ENCODE results near the gene IGFL1.
"Not testable (repeated sequence)": the region's sequence is repeated elsewhere in the genome, so short reads cannot be mapped to it uniquely, and the experiment has no call there.

The IGFL1 gene

DNA sequence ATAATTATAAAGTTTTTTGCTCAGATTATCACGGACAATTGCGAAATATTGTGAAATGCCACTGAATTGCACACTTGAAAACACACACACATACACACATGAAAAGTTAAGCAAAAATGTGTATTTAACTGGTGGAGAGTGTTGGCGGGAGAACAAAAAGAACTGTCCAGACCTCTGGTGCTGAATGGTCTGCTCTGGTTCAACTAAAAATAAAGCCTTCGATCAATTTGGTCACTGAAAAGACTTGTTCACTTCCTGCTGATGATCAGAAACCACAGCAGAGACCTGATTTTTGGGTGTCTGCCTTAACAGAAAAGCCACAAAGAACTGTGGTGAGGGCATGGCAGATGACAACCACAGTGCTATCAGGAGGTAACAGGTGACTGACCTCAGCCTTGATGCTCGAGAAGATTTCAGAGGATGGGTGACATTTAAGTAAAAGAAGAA lies 4.0 kb upstream of the IGFL1 start:
- no peak overlapping the region for H3K4me3 ChIP-seq (ENCODE audit: control insufficient read depth, low read depth, low read length)
- TF ChIP-seq, protein P1, sequence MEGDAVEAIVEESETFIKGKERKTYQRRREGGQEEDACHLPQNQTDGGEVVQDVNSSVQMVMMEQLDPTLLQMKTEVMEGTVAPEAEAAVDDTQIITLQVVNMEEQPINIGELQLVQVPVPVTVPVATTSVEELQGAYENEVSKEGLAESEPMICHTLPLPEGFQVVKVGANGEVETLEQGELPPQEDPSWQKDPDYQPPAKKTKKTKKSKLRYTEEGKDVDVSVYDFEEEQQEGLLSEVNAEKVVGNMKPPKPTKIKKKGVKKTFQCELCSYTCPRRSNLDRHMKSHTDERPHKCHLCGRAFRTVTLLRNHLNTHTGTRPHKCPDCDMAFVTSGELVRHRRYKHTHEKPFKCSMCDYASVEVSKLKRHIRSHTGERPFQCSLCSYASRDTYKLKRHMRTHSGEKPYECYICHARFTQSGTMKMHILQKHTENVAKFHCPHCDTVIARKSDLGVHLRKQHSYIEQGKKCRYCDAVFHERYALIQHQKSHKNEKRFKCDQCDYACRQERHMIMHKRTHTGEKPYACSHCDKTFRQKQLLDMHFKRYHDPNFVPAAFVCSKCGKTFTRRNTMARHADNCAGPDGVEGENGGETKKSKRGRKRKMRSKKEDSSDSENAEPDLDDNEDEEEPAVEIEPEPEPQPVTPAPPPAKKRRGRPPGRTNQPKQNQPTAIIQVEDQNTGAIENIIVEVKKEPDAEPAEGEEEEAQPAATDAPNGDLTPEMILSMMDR (conservative IDR thresholded peaks at IDR 0.05; ENCODE audit: control insufficient read depth, insufficient read depth, low read depth, low read length), result no peak
- peak; percentile 22 for DNase-seq (ENCODE audit: low read depth)

DNA sequence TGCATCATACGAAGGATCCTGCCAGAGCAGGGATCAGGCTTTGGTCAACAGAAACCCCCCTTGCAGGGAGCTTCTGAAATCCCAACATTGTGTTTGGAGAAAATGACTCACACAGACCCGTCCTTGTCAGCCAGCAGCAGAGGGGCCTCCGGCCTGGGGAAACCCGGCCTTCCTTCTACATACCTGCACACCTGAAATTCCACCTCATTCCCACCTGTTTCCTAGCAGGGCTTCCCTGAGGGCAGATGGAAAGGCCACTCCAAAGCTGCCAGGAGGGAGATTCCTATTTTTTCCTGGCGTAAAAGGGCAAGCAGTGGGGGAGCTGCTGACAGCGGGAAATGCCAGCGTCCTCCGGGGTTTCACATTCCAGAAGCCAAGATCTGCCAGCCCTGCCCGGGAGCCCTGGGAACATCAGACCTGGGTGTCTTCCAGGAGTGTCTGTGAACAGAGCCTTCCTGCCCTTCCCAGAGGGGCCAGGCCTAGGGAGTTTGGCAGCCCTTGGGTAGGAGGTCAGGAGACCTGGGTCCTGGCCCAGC lies 3.0 kb upstream of the IGFL1 start:
- no peak overlapping the region for H3K4me3 ChIP-seq (ENCODE audit: control insufficient read depth, low read depth, low read length)
- no peak for DNase-seq (ENCODE audit: low read depth)
- TF ChIP-seq, protein P1 (conservative IDR thresholded peaks at IDR 0.05; ENCODE audit: control insufficient read depth, insufficient read depth, low read depth, low read length), result no peak

DNA sequence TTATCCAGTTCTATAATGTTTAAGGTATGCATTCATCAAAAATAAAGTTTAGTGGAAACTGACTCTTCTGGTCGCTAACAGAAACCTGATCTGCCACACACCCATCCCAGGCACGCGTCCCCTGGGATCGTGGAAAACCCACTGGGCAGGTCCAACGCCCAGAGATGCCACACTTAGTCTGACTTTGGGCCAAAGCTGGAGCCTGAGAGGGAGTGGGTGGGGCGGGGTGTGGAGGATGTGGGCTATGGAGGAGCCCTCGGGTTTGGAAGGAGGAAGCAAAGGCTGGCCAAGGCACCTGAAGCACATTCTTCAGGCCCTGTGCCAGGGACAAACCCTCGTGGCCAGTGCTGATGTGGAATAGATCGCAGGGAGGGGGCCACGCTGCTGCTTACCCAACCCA lies 2.5 kb downstream of the IGFL1 start:
- no peak overlapping the region for H3K4me3 ChIP-seq (ENCODE audit: control insufficient read depth, low read depth, low read length)
- DNase-seq (ENCODE audit: low read depth), result no peak
- TF ChIP-seq, protein P1 (conservative IDR thresholded peaks at IDR 0.05; ENCODE audit: control insufficient read depth, insufficient read depth, low read depth, low read length), result no peak

DNA sequence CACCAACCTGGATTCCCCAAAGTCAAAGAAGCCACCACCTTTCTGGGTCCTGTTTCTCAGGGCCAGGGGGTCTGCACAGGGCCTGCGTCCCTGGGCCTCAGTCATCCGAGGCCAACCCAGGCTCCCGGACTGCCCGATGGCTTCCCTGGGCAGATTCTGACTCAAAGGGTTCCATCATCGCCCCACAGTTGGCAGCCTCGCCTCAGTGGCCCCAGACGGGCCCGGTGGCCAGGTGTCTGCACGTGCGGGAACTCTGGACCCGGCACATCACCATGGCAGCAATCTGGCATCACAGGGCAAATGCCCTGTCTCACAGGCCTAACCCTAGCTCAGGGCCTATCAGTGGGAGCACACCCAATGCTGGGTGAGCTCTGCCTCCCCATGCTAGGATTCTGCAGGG lies 2.9 kb downstream of the IGFL1 start:
- no peak for DNase-seq (ENCODE audit: low read depth)
- TF ChIP-seq, protein P1 (conservative IDR thresholded peaks at IDR 0.05; ENCODE audit: control insufficient read depth, insufficient read depth, low read depth, low read length), result no peak

DNA sequence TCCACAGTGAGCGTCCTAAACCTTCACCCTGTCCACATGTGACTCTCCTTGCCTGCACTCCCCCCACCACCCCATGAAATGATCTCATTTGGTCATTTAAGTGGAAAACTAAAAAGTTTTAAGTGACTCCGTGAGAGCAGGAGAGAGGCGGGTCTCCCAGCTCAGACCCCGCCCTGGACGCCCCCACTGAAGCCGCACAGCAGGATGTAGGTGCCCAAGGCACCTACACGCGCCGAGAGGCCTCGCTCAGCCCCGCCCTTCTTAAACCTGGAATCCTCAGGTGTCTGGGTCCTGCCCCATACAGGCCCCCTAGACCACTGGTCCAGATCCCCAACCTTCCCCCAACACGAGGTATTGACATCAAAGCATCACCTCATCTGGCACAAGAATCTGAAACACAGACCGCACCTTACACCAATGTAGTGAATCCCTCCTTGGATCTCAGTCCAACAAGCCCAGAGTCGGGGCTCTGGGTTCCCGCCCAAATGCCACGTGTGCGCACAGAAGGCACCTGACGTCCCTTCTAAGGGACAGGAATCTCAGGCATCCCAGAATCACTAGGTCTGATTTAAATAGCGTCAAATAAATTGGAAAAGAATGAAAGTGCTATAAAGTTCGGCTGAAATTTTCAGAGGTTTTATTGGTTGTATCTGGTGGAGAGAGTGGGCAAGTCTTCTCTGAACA lies 3.5 kb downstream of the IGFL1 start:
- TF ChIP-seq, protein P1 (conservative IDR thresholded peaks at IDR 0.05; ENCODE audit: control insufficient read depth, insufficient read depth, low read depth, low read length), result no peak
- DNase-seq (ENCODE audit: low read depth), result no peak
- no peak overlapping the region for H3K4me3 ChIP-seq (ENCODE audit: control insufficient read depth, low read depth, low read length)

More for the DNA sequence above, 2.9 kb downstream of the IGFL1 start:
- H3K4me3 ChIP-seq (ENCODE audit: control insufficient read depth, low read depth, low read length), result no peak overlapping the region

DNA sequence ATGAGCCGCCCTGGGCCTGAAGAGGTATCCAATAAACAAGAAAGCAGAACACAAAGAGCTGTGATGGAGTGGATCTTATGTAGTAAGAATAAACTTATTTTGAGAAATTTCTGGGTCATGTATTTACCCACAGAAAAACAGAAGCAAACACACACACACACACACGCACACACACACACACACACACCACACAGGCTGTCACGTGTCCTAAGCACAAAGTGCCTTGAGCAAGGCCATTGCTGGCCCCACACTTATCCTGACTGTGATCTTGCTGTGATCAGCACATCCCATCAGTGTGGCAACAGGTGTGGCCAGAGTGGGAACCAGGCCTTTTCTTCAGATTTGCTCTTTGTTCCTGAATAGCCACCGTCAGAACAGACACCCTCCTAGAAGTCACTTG lies 4.3 kb downstream of the IGFL1 start:
- DNase-seq (ENCODE audit: low read depth), result not testable (repeated sequence)

DNA sequence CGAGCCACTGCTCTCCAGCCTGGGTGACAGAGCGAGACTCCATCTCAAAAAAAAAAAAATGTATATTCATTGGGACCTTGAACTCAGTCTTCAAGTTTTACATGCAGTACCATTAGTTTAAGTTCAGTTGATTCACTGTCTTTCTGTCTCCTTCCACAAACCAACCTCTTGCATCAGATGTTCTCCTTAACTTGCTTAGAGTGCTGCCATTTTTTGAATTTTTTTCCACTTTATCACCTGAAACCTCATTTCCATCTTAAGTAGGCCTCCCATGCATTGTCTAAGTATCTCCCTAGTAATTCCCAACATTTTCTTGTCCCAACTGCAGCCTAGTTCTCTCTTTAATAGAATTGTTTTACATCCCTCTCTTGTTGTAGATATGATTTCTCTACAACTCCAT lies 8.6 kb downstream of the IGFL1 start:
- H3K4me3 ChIP-seq (ENCODE audit: control insufficient read depth, low read depth, low read length); DNase-seq (ENCODE audit: low read depth): not testable (repeated sequence)

More for the DNA sequence above, 4.3 kb downstream of the IGFL1 start:
- H3K4me3 ChIP-seq (ENCODE audit: control insufficient read depth, low read depth, low read length), result not testable (repeated sequence)
